ENCODE results near the gene KAT6B. TPM values are rescaled to one million over a fixed set of nuclear protein-coding genes. Genes with fewer than 3 reads are reported as not detected.
A peak's percentile ranks its signal among the peaks of the same experiment; 100 is the strongest.

Gene KAT6B
- total RNA-seq (2021; fragmentation: NEBNext Ultra II Directional; extraction: Animal tissue kit (Norgen Biotek cat#: 25700)), result 30.8 and 32.4 TPM in 2 replicates
- polyA plus RNA-seq (2011; rRNA removed), result 7.3 and 10.1 TPM in 2 replicates
- polyA plus RNA-seq (2011; cell fraction: cytosol; rRNA removed), result 7.3 TPM
- 19.5 TPM for polyA plus RNA-seq (2011; cell fraction: nucleus; rRNA removed)
- 11.3 to 13.5 TPM (median 12.4 TPM) in 4 replicates for polyA plus RNA-seq (2012, experiment 1 of 2)
- polyA plus RNA-seq (2012, experiment 2 of 2), result 0.97 TPM
- polyA plus RNA-seq (2013, experiment 1 of 2), result 11.0 TPM
- polyA plus RNA-seq (2013, experiment 2 of 2), result 10.1 TPM
- 27.4 and 32.4 TPM in 2 replicates for polyA minus RNA-seq (2011; rRNA and poly(A)+ RNA removed)
- 14.3 TPM for polyA minus RNA-seq (2011; cell fraction: cytosol; rRNA and poly(A)+ RNA removed)
- polyA minus RNA-seq (2011; cell fraction: nucleus; rRNA and poly(A)+ RNA removed), result 62.5 TPM
- long read RNA-seq, experiment 1, partial matches to known transcripts, result 0 of 8 reads
- long read RNA-seq, experiment 1, other reads (novel, unspliced or antisense), result 8 of 8 reads
- long read RNA-seq, experiment 2, partial matches to known transcripts, result 2 of 4 reads
- long read RNA-seq, experiment 2, other reads (novel, unspliced or antisense), result 2 of 4 reads

DNA sequence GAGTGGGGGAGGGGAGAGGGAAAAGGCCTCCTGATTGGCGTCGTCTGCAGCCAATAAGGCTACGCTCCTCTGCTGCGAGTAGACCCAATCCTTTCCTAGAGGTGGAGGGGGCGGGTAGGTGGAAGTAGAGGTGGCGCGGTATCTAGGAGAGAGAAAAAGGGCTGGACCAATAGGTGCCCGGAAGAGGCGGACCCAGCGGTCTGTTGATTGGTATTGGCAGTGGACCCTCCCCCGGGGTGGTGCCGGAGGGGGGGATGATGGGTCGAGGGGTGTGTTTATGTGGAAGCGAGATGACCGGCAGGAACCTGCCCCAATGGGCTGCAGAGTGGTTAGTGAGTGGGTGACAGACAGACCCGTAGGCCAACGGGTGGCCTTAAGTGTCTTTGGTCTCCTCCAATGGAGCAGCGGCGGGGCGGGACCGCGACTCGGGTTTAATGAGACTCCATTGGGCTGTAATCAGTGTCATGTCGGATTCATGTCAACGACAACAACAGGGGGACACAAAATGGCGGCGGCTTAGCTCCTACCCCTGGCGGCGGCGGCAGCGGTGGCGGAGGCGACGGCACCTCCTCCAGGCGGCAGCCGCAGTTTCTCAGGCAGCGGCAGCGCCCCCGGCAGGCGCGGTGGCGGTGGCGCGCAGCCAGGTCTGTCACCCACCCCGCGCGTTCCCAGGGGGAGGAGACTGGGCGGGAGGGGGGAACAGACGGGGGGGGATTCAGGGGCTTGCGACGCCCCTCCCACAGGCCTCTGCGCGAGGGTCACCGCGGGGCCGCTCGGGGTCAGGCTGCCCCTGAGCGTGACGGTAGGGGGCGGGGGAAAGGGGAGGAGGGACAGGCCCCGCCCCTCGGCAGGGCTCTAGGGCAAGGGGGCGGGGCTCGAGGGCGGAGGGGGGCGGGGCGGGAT lies at the start of gene KAT6B:
TSS of gene KAT6B (plus strand) at position 459 of the 903 bp plus-strand sequence. CDS start 16,258 bp downstream, outside the sequence.
- 1% methylated on average over 24 of the region's 67 CpGs; no CpG with 5 or more reads in 1 of the 2 experiments for WGBS, 2 experiments (ENCODE audit: extremely low coverage in 1 of 2, insufficient coverage in 1 of 2, insufficient read length in 1 of 2, insufficient replicate concordance in 2 of 2, low coverage in 1 of 2, low lambda C conversion rate in 2 of 2, missing lambda C conversion rate in 1 of 2)
- H3K79me1 ChIP-seq (ENCODE audit: low read depth, low read length), result peaks cover 6% of the 10 kb centered on the region
- peak within 1 kb of the TSS; percentile 93 for H4K5ac ChIP-seq (ENCODE audit: insufficient read length, low read depth, low read length)
- peak within 1 kb of the TSS; percentile 61 for H4K91ac ChIP-seq (replicated peaks; ENCODE audit: insufficient read length, low read length)
- H2BK20ac ChIP-seq (ENCODE audit: low read length), result peak within 1 kb of the TSS; percentile 32; the same call in 1 of the 2 replicates
- no peaks in the 10 kb centered on the region for H4K20me1 ChIP-seq (replicated peaks in 1 of 2; ENCODE audit: control insufficient read depth in 1 of 2, insufficient read depth in 2 of 2, low read length in 2 of 2)
- H3K4me1 ChIP-seq (replicated peaks in 1 of 4; ENCODE audit: control insufficient read depth in 3 of 4, insufficient read depth in 4 of 4, low read length in 3 of 4), result peaks cover 3 to 8% (median 5%) of the 10 kb centered on the region in 4 experiments
- peaks cover 6 to 33% of the 10 kb centered on the region in 2 experiments for H3K79me2 ChIP-seq (ENCODE audit: control insufficient read depth in 1 of 2, insufficient read depth in 2 of 2, low read length in 2 of 2)
- CTCF ChIA-PET (ENCODE audit: partially characterized antibody), result interaction anchor here (1.2 kb wide), 1 partner anchor 194 kb away, joined by 3 read pairs; no protein-coding TSS in a partner anchor
- peak within 1 kb of the TSS; percentile 72; the same call in 1 of the 2 replicates for H2BK15ac ChIP-seq (ENCODE audit: low read length)
- no peaks in the 10 kb centered on the region for H3K27me3 ChIP-seq (replicated peaks in 1 of 4; ENCODE audit: control insufficient read depth in 3 of 4, extremely low read depth in 1 of 4, insufficient read depth in 3 of 4, low read length in 3 of 4)
- H3K9ac ChIP-seq (replicated peaks in 1 of 4; ENCODE audit: extremely low read depth in 1 of 4, low read depth in 3 of 4, low read length in 3 of 4), result peak within 1 kb of the TSS; percentile 77 to 95 (median 84)
- peak within 1 kb of the TSS; percentile 55; the same call in 1 of the 2 replicates for H2AK5ac ChIP-seq (ENCODE audit: low read depth, low read length)
- peak within 1 kb of the TSS; percentile 93 to 96 for H3K4me2 ChIP-seq (ENCODE audit: insufficient read depth in 1 of 2, low read depth in 2 of 2, low read length in 2 of 2)
- no peak within 1 kb of the TSS for H3K23ac ChIP-seq (ENCODE audit: insufficient read length)
- POLR2A ChIA-PET (ENCODE audit: partially characterized antibody), result interaction anchor here (0.5 to 1.3 kb wide), 11 partner anchors 8 to 521 kb away, joined by 3 to 5 read pairs (median 3); no protein-coding TSS in a partner anchor
- H4K8ac ChIP-seq (ENCODE audit: extremely low read depth, insufficient read depth, low read length), result peak within 1 kb of the TSS; percentile 97
- FAIRE-seq (peak; percentile 7), DNase-seq (ENCODE audit: low read depth in 1 of 2, low spot score in 2 of 2) (peak; percentile 99 to 100)
- no peak within 1 kb of the TSS for H2BK120ac ChIP-seq (replicated peaks; ENCODE audit: low read depth, low read length)
- peak within 1 kb of the TSS; percentile 65 for H3K4ac ChIP-seq (replicated peaks; ENCODE audit: insufficient read length, low read depth, low read length)
- peak within 1 kb of the TSS; percentile 81 to 98 (median 90) for H3K4me3 ChIP-seq (ENCODE audit: extremely low read depth in 1 of 4, insufficient read depth in 2 of 4, low read depth in 3 of 4, low read length in 4 of 4)
- peak within 1 kb of the TSS; percentile 96 for H2BK5ac ChIP-seq (ENCODE audit: low read depth, low read length)
- peak within 1 kb of the TSS; percentile 97 for H3K18ac ChIP-seq (ENCODE audit: extremely low read depth, low read length)
- H3K36me3 ChIP-seq (ENCODE audit: control insufficient read depth in 2 of 4, insufficient read depth in 4 of 4, low read length in 3 of 4), result no peaks in the 10 kb centered on the region
- H3K9me3 ChIP-seq (ENCODE audit: insufficient read depth in 2 of 2, low read depth in 1 of 2, low read length in 1 of 2), result no peaks in the 10 kb centered on the region
- peak within 1 kb of the TSS; percentile 97 for H3K56ac ChIP-seq (replicated peaks; ENCODE audit: insufficient read length, low read depth, low read length)
- H3K27ac ChIP-seq (ENCODE audit: low read depth, low read length), result peak within 1 kb of the TSS; percentile 87
- H2BK12ac ChIP-seq (ENCODE audit: low read depth, low read length), result 0 out of 2 replicates have a peak within 1 kb of the TSS, but pooled peaks have one; percentile 23
- peak within 1 kb of the TSS; percentile 74; the same call in 1 of the 2 replicates for H2AFZ ChIP-seq (ENCODE audit: low read length)
- H3K14ac ChIP-seq (ENCODE audit: insufficient read length), result peak within 1 kb of the TSS; percentile 98
- peaks cover 14% of the 10 kb centered on the region for H3K23me2 ChIP-seq (ENCODE audit: low read depth, low read length)
- TF ChIP-seq POLR2AphosphoS5 (IDR thresholded peaks at IDR 0.05; ENCODE audit: low read depth, low read length) (peak; percentile 86; the same call in 1 of the 2 replicates), POLR2A (IDR thresholded peaks at IDR 0.05; ENCODE audit: control extremely low read depth in 1 of 2, low read depth in 2 of 2, low read length in 2 of 2) (peak; percentile 61 to 74), CHD2 (IDR thresholded peaks at IDR 0.05; ENCODE audit: low read length) (peak; percentile 92), RXRA (IDR thresholded peaks at IDR 0.05; ENCODE audit: insufficient read depth, low read depth, low read length) (peak; percentile 87; the same call in 1 of the 2 replicates), TAF1 (IDR thresholded peaks at IDR 0.05; ENCODE audit: low read depth, low read length) (peak; percentile 86), RAD21 (IDR thresholded peaks at IDR 0.05 in 1 of 2, conservative IDR thresholded peaks at IDR 0.05 in 1 of 2; ENCODE audit: low read depth in 2 of 2, low read length in 2 of 2) (peak in 1 of 2 experiments; percentile 47; a peak in 2 of 4 replicates), EP300 (IDR thresholded peaks at IDR 0.05; ENCODE audit: borderline replicate concordance in 1 of 2, low read depth in 2 of 2, low read length in 2 of 2) (no peak)

Data from H1 (cell line).